ENCODE measurements around the gene LMF1. TPM values are rescaled to one million over a fixed set of nuclear protein-coding genes. Genes with fewer than 3 reads are reported as not detected.

LMF1 gene
- total and polyA plus RNA-seq, 2 of the 8 experiments (the other 6 are each of a cell fraction or from before 2014, with no cell fraction given) = 3.5 to 9.1 TPM

DNA sequence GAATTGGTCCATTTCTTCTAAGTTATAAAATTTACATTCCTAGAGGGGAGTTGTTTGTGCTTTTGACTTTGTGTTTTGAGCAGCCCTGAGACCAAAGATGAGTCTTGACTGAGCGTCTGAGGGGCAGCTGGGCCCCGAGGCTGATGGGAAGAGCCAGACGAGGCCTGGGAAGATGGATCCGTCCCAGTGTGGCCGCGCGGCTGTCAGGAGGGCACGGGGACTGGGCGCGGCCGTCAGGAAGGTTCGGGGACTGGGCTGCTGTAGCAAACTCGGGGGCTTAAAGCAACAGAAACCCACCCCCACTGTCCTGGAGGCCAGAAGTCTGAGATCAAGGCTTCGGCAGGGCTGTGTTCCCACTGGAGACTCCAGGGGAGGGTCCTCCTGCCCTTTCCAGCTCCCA is 132.0 kb downstream of the LMF1 start:
- Histone ChIP-seq H3K4me2 (ENCODE audit: insufficient read depth in 1 of 2, low read depth in 2 of 2, low read length in 2 of 2) (no peak overlapping the region), H3K36me3 (ENCODE audit: control insufficient read depth in 2 of 4, insufficient read depth in 4 of 4, low read length in 3 of 4) (no peaks in the 10 kb centered on the region), H3K9me3 (ENCODE audit: insufficient read depth in 2 of 2, low read depth in 1 of 2, low read length in 1 of 2) (peaks cover 15 to 61% of the 10 kb centered on the region in 2 experiments; a peak in 3 of 4 replicates), H3K14ac (ENCODE audit: insufficient read length) (no peak overlapping the region), H2BK20ac (ENCODE audit: low read length) (no peak overlapping the region), H2BK15ac (ENCODE audit: low read length) (no peak overlapping the region), H4K8ac (ENCODE audit: extremely low read depth, insufficient read depth, low read length) (no peak overlapping the region), H4K5ac (ENCODE audit: insufficient read length, low read depth, low read length) (no peak overlapping the region), H2BK5ac (ENCODE audit: low read depth, low read length) (no peak overlapping the region), H3K4me1 (replicated peaks in 1 of 4; ENCODE audit: control insufficient read depth in 3 of 4, insufficient read depth in 4 of 4, low read length in 3 of 4) (no peaks in the 10 kb centered on the region; a peak in 1 of 7 replicates), H2BK12ac (ENCODE audit: low read depth, low read length) (no peak overlapping the region), H2AFZ (ENCODE audit: low read length) (no peak overlapping the region), H4K91ac (replicated peaks; ENCODE audit: insufficient read length, low read length) (no peak overlapping the region), H3K79me2 (ENCODE audit: control insufficient read depth in 1 of 2, insufficient read depth in 2 of 2, low read length in 2 of 2) (no peaks in the 10 kb centered on the region), H3K9ac (replicated peaks in 1 of 4; ENCODE audit: extremely low read depth in 1 of 4, low read depth in 3 of 4, low read length in 3 of 4) (no peak overlapping the region), H3K27me3 (replicated peaks in 1 of 4; ENCODE audit: control insufficient read depth in 3 of 4, extremely low read depth in 1 of 4, insufficient read depth in 3 of 4, low read length in 3 of 4) (no peaks in the 10 kb centered on the region), H3K23me2 (ENCODE audit: low read depth, low read length) (no peaks in the 10 kb centered on the region), H3K4ac (replicated peaks; ENCODE audit: insufficient read length, low read depth, low read length) (no peak overlapping the region), H3K27ac (ENCODE audit: low read depth, low read length) (no peak overlapping the region), H3K56ac (replicated peaks; ENCODE audit: insufficient read length, low read depth, low read length) (no peak overlapping the region), H3K23ac (ENCODE audit: insufficient read length) (no peak overlapping the region), H4K20me1 (replicated peaks in 1 of 2; ENCODE audit: control insufficient read depth in 1 of 2, insufficient read depth in 2 of 2, low read length in 2 of 2) (no peaks in the 10 kb centered on the region), H3K18ac (ENCODE audit: extremely low read depth, low read length) (no peak overlapping the region), H3K79me1 (ENCODE audit: low read depth, low read length) (no peaks in the 10 kb centered on the region), H3K4me3 (ENCODE audit: extremely low read depth in 1 of 4, insufficient read depth in 2 of 4, low read depth in 3 of 4, low read length in 4 of 4) (no peak overlapping the region), H2AK5ac (ENCODE audit: low read depth, low read length) (no peak overlapping the region), H2BK120ac (replicated peaks; ENCODE audit: low read depth, low read length) (no peak overlapping the region)
- POLR2A ChIA-PET (ENCODE audit: partially characterized antibody) = interaction anchor here (0.6 kb wide), 1 partner anchor 22 kb away, joined by 3 read pairs; no protein-coding TSS in a partner anchor
- CTCF ChIA-PET (ENCODE audit: partially characterized antibody) = no interaction called here
- DNase-seq (ENCODE audit: low read depth in 1 of 2, low spot score in 2 of 2) = no peak
- no peak for FAIRE-seq
- WGBS, 2 experiments (ENCODE audit: extremely low coverage in 1 of 2, insufficient coverage in 1 of 2, insufficient read length in 1 of 2, insufficient replicate concordance in 2 of 2, low coverage in 1 of 2, low lambda C conversion rate in 2 of 2, missing lambda C conversion rate in 1 of 2) = 89% methylated on average over 14 of the region's 14 CpGs; no CpG with 5 or more reads in 1 of the 2 experiments
- TF ChIP-seq RAD21 (IDR thresholded peaks at IDR 0.05 in 1 of 2, conservative IDR thresholded peaks at IDR 0.05 in 1 of 2; ENCODE audit: low read depth in 2 of 2, low read length in 2 of 2) (no peak), GABPA (IDR thresholded peaks at IDR 0.05; ENCODE audit: borderline replicate concordance, insufficient read depth, low read length) (no peak), POLR2A (IDR thresholded peaks at IDR 0.05; ENCODE audit: control extremely low read depth in 1 of 2, low read depth in 2 of 2, low read length in 2 of 2) (no peak), EP300 (IDR thresholded peaks at IDR 0.05; ENCODE audit: borderline replicate concordance in 1 of 2, low read depth in 2 of 2, low read length in 2 of 2) (no peak), ZNF274 (IDR thresholded peaks at IDR 0.05; ENCODE audit: borderline replicate concordance, extremely low read depth, low read length) (no peak), TAF7 (optimal IDR thresholded peaks at IDR 0.05; ENCODE audit: borderline replicate concordance, low read depth, low read length) (no peak)
- TF ChIP-seq, protein P1, sequence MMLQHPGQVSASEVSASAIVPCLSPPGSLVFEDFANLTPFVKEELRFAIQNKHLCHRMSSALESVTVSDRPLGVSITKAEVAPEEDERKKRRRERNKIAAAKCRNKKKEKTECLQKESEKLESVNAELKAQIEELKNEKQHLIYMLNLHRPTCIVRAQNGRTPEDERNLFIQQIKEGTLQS (IDR thresholded peaks at IDR 0.05; ENCODE audit: insufficient read depth, low read depth, low read length) = no peak

All from H1 (cell line).